ENCODE results near the gene CDHR4. TPM values are rescaled to one million over a fixed set of nuclear protein-coding genes. Genes with fewer than 3 reads are reported as not detected.

CDHR4 gene
- total and polyA plus RNA-seq, 2 donors (not counting 1 experiment from before 2014, with no cell fraction given) = 0.18 to 0.32 TPM

DNA sequence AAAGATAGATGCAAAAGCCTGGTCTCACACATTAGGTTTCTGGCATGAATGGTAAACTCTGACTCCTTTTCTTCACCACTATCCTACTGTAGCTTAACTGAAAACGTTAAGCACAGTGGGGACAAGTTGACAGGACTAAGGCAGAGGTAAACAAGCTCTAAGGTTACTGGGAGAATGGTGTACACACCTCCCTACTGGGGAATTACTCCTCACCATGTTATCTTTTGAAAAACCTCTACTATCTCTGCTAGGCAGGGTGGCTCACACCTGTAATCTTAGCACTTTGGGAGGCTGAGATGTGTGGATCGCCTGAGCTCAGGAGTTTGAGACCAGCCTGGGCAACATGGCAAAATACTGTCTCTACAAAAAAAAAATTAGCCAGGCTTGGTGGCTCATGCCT, 42.5 kb downstream of the CDHR4 start:
- WGBS (ENCODE audit: insufficient coverage) = no CpG with 5 or more reads among the region's 2 CpGs
- H3K9me3 Mint-ChIP-seq (ENCODE audit: insufficient read depth) = no peaks in the 10 kb centered on the region
- H3K27ac Mint-ChIP-seq = no peak overlapping the region
- ChIA-PET POLR2A (no interaction called here), CTCF (no interaction called here)
- no peak for TF ChIP-seq EZH2 (IDR thresholded peaks at IDR 0.05; ENCODE audit: borderline replicate concordance, insufficient read depth, low read depth, low read length, poor library complexity, severe bottlenecking)
- TF ChIP-seq, protein P1, sequence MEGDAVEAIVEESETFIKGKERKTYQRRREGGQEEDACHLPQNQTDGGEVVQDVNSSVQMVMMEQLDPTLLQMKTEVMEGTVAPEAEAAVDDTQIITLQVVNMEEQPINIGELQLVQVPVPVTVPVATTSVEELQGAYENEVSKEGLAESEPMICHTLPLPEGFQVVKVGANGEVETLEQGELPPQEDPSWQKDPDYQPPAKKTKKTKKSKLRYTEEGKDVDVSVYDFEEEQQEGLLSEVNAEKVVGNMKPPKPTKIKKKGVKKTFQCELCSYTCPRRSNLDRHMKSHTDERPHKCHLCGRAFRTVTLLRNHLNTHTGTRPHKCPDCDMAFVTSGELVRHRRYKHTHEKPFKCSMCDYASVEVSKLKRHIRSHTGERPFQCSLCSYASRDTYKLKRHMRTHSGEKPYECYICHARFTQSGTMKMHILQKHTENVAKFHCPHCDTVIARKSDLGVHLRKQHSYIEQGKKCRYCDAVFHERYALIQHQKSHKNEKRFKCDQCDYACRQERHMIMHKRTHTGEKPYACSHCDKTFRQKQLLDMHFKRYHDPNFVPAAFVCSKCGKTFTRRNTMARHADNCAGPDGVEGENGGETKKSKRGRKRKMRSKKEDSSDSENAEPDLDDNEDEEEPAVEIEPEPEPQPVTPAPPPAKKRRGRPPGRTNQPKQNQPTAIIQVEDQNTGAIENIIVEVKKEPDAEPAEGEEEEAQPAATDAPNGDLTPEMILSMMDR (IDR thresholded peaks at IDR 0.05) = no peak
- Histone ChIP-seq H3K4me3 (ENCODE audit: control extremely low read depth in 1 of 5, extremely low read depth in 1 of 5, insufficient read depth in 1 of 5, low read depth in 2 of 5, low read length in 4 of 5) (no peak overlapping the region), H3K79me2 (ENCODE audit: control insufficient read depth, insufficient read depth, low read length) (peaks cover 100% of the 10 kb centered on the region), H3K27me3 (replicated peaks in 1 of 4; ENCODE audit: control extremely low read depth in 1 of 4, control insufficient read depth in 3 of 4, insufficient read depth in 4 of 4, low read length in 3 of 4) (no peaks in the 10 kb centered on the region), H4K20me1 (ENCODE audit: control insufficient read depth, insufficient read depth, low read length, poor library complexity, severe bottlenecking) (peaks cover 90% of the 10 kb centered on the region), H2AFZ (ENCODE audit: insufficient read depth, low read depth, low read length, poor library complexity, severe bottlenecking) (no peak overlapping the region), H3K36me3 (replicated peaks in 1 of 2; ENCODE audit: control extremely low read depth in 1 of 2, control insufficient read depth in 1 of 2, extremely low read depth in 1 of 2, insufficient read depth in 2 of 2, low read length in 1 of 2) (peaks cover 5 to 17% of the 10 kb centered on the region in 2 experiments), H3K4me2 (replicated peaks; ENCODE audit: low read depth, low read length, poor library complexity, severe bottlenecking) (no peak overlapping the region), H3K27ac (ENCODE audit: low read length in 2 of 2) (no peak overlapping the region), H3K4me1 (ENCODE audit: control insufficient read depth in 2 of 2, insufficient read depth in 2 of 2, low read length in 2 of 2) (peaks cover 0 to 4% of the 10 kb centered on the region in 2 donors), H3K9ac (ENCODE audit: low read length) (no peak overlapping the region), H3K9me3 (ENCODE audit: control extremely low read depth in 1 of 3, control insufficient read depth in 2 of 3, insufficient read depth in 1 of 3, low read length in 2 of 3) (no peaks in the 10 kb centered on the region)
- peaks cover 32% of the 10 kb centered on the region for H3K4me1 Mint-ChIP-seq
- no peaks in the 10 kb centered on the region for H3K27me3 Mint-ChIP-seq
- ATAC-seq (ENCODE audit: low read depth) = no peak
- intact Hi-C loops (cut with micrococcal nuclease) = no loop called here
- no peak overlapping the region for H3K4me3 Mint-ChIP-seq
- no peak for DNase-seq

DNA sequence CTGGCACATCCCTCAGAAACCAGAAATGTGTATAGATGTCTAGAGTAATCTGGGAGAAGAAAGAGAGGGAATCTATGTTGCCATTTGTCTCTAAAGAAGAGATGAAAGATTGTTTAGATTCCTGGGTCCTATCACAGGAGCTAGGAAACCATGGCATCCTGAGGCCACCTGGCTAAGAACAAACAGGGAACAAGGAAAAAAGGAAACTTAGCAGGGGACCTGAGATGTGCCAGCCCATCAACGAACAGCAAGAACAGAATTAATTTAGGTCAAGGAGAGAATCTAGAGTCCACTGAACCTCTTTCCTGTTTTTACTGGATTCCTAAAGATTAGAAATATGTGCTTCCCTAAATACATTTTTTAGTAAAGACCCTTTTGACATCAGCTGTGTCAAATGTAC, 43.6 kb downstream of the CDHR4 start:
- intact Hi-C loops (cut with micrococcal nuclease) = no loop called here
- Histone ChIP-seq H3K4me2 (replicated peaks; ENCODE audit: low read depth, low read length, poor library complexity, severe bottlenecking) (no peak overlapping the region), H3K36me3 (replicated peaks in 1 of 2; ENCODE audit: control extremely low read depth in 1 of 2, control insufficient read depth in 1 of 2, extremely low read depth in 1 of 2, insufficient read depth in 2 of 2, low read length in 1 of 2) (peaks cover 8 to 15% of the 10 kb centered on the region in 2 experiments), H2AFZ (ENCODE audit: insufficient read depth, low read depth, low read length, poor library complexity, severe bottlenecking) (no peak overlapping the region), H3K27me3 (replicated peaks in 1 of 4; ENCODE audit: control extremely low read depth in 1 of 4, control insufficient read depth in 3 of 4, insufficient read depth in 4 of 4, low read length in 3 of 4) (no peaks in the 10 kb centered on the region), H3K79me2 (ENCODE audit: control insufficient read depth, insufficient read depth, low read length) (peaks cover 98% of the 10 kb centered on the region), H3K27ac (ENCODE audit: low read length in 2 of 2) (no peak overlapping the region), H4K20me1 (ENCODE audit: control insufficient read depth, insufficient read depth, low read length, poor library complexity, severe bottlenecking) (peaks cover 82% of the 10 kb centered on the region), H3K9me3 (ENCODE audit: control extremely low read depth in 1 of 3, control insufficient read depth in 2 of 3, insufficient read depth in 1 of 3, low read length in 2 of 3) (no peaks in the 10 kb centered on the region), H3K4me1 (ENCODE audit: control insufficient read depth in 2 of 2, insufficient read depth in 2 of 2, low read length in 2 of 2) (peaks cover 0 to 4% of the 10 kb centered on the region in 2 donors), H3K4me3 (ENCODE audit: control extremely low read depth in 1 of 5, extremely low read depth in 1 of 5, insufficient read depth in 1 of 5, low read depth in 2 of 5, low read length in 4 of 5) (no peak overlapping the region), H3K9ac (ENCODE audit: low read length) (no peak overlapping the region)
- no peak overlapping the region for H3K4me3 Mint-ChIP-seq
- TF ChIP-seq, protein P1 (IDR thresholded peaks at IDR 0.05) = no peak
- no peak for TF ChIP-seq EZH2 (IDR thresholded peaks at IDR 0.05; ENCODE audit: borderline replicate concordance, insufficient read depth, low read depth, low read length, poor library complexity, severe bottlenecking)
- H3K27me3 Mint-ChIP-seq = no peaks in the 10 kb centered on the region
- ATAC-seq (ENCODE audit: low read depth) = no peak
- peaks cover 32% of the 10 kb centered on the region for H3K4me1 Mint-ChIP-seq
- H3K9me3 Mint-ChIP-seq (ENCODE audit: insufficient read depth) = no peaks in the 10 kb centered on the region
- WGBS (ENCODE audit: insufficient coverage) = no CpG with 5 or more reads among the region's 1 CpG
- POLR2A ChIA-PET = no interaction called here
- CTCF ChIA-PET = no interaction called here
- DNase-seq = no peak
- no peak overlapping the region for H3K27ac Mint-ChIP-seq

All from B cell (primary cell).